Large intestine (tissue), 3 donors: ENCODE data around the gene SMARCB1. TPM values are rescaled to one million over a fixed set of nuclear protein-coding genes. Genes with fewer than 3 reads are reported as not detected.

Experiments used
- DNase-seq, 2 donors: peaks; one replicate each; pipeline versions ENCODE4 v3.0.0 to v3.0.0-alpha.2; 2013
- H3K27ac ChIP-seq: one replicate; pipeline ENCODE4 v1.5.1; 2013; ENCODE audit warnings: low read length
- H3K27me3 ChIP-seq: 2 replicates; pipeline ENCODE4 v1.6.1; 2013; ENCODE audit warnings: low read length; ENCODE audit not compliant: control insufficient read depth, insufficient read depth
- H3K36me3 ChIP-seq: 2 replicates; pipeline ENCODE4 v1.6.1; 2013; ENCODE audit warnings: low read length; ENCODE audit not compliant: control insufficient read depth, insufficient read depth
- H3K4me1 ChIP-seq: one replicate; pipeline ENCODE4 v1.6.1; 2013; ENCODE audit warnings: low read length; ENCODE audit not compliant: control insufficient read depth, insufficient read depth
- H3K4me3 ChIP-seq: one replicate; pipeline ENCODE4 v1.5.1; 2013; ENCODE audit warnings: low read length
- H3K9me3 ChIP-seq: one replicate; pipeline ENCODE4 v1.6.1; 2013; ENCODE audit warnings: mild to moderate bottlenecking, low read depth, low read length, moderate library complexity; ENCODE audit not compliant: control insufficient read depth
- WGBS: methylation state at CpG from one replicate; pipeline ENCODE4 v1.1.5; 2013; ENCODE audit warnings: low lambda C conversion rate; ENCODE audit not compliant: insufficient coverage; 5-methylcytosine and 5-hydroxymethylcytosine counted together
- polyA plus RNA-seq: library from polyadenylated mRNA; unstranded; fragments of 120-200 nt; gene quantifications from one replicate; pipeline ENCODE4 v1.2.1, GENCODE V29; 2013

The SMARCB1 gene
- polyA plus RNA-seq, 1 donor, result 84.8 TPM

DNA sequence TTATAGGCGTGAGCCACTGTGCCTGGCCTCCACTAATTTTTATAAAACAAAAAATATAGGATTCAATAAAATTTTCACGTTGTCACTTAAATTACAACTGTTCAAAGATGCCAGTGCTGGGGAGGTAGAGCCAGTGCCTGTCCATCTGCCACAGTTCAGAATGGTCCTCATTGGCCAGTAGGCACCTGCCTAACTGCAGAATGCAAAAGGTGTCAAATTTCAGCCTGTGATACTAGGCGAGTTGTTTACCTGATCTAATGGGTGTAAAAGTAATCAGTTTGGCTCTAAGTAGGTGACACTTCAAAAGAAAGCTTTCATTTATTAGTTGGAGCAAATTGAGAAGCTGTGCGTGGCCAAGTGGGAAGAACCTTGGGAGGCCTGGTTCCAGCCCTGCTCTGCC lies 2.4 kb downstream of the SMARCB1 start:
- 43% methylated on average over 1 of the region's 4 CpGs for WGBS
- H3K4me1 ChIP-seq, result peaks cover 15% of the 10 kb centered on the region

DNA sequence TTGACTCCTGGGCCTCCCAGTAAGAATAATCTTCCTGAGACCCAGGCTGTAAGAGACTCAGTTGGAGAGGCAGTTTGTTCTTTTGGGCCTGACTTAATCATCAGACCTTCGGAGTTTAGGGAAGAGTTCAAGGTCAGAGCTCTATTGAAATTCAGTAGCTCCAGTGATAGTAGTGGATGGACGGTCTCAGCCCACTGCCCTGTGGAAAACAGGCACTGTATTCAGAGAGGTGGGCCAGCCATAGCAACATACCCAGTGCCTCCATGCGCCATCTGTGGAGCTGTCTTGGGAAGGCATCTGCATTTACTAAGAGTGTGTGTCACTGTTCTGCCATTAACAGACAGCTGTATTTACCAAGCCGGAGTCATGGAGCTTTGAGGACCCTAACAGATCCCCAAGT lies 2.9 kb downstream of the SMARCB1 start:
- peaks cover 42% of the 10 kb centered on the region for H3K36me3 ChIP-seq
- no peak overlapping the region for H3K4me3 ChIP-seq
- H3K27ac ChIP-seq, result no peak overlapping the region
- peaks cover 10% of the 10 kb centered on the region for H3K4me1 ChIP-seq
- DNase-seq, result peak in 1 of 2 donors; percentile 17
- H3K27me3 ChIP-seq, result no peaks in the 10 kb centered on the region
- H3K9me3 ChIP-seq, result no peaks in the 10 kb centered on the region
- no CpG with 5 or more reads among the region's 4 CpGs for WGBS

More for the DNA sequence above, 2.4 kb downstream of the SMARCB1 start:
- Histone ChIP-seq H3K27ac (no peak overlapping the region), H3K27me3 (no peaks in the 10 kb centered on the region), H3K9me3 (no peaks in the 10 kb centered on the region), H3K36me3 (peaks cover 37% of the 10 kb centered on the region), H3K4me3 (no peak overlapping the region)
- no peak for DNase-seq

DNA sequence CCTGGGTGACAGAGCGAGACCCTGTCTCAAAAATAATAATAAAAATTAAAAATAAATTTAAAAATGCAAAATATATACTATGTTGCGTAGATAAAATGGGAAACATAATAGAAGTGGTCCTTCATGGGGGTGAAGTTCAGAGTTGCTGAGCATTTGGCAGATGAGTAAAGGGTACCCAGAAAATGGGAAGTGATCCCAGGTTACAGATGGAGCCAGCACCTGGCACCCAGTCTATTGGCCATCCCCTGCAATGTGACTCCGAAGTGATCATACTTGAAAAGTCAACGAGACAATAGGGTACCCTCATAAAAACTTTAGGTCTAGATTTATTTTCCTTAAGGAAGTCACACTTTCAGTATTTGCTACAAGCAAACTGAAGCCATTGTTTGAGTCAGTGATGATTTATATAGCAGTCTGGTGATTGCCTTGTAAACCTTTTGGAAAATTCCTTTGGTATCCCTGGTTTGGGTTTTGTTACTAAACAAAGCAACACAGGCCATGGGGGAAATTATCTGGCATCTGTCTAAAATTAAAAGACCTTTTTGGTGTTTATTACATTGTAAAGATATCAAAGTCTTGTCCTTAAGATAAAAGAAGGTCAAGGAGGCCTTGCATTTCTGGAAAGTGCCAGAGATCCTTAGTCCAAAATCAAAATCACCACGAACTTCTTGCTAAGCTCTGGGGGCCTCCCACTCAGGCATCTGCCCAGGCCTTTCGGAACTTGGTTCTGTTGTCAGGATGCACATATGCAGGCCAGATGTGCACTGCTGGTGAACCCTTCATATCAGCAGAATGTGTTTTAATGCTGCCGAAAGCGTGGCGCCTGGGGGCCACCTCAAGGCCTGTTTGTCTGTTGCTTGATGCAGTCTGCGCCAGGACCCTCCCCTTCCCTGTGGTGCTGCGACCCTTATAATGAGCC lies 4.3 kb downstream of the SMARCB1 start:
- WGBS, result 58% methylated on average over 4 of the region's 11 CpGs
- Histone ChIP-seq H3K4me1 (peaks cover 9% of the 10 kb centered on the region), H3K27ac (no peak overlapping the region), H3K36me3 (peaks cover 52% of the 10 kb centered on the region), H3K9me3 (no peaks in the 10 kb centered on the region), H3K4me3 (no peak overlapping the region), H3K27me3 (no peaks in the 10 kb centered on the region)
- DNase-seq, result no peak

DNA sequence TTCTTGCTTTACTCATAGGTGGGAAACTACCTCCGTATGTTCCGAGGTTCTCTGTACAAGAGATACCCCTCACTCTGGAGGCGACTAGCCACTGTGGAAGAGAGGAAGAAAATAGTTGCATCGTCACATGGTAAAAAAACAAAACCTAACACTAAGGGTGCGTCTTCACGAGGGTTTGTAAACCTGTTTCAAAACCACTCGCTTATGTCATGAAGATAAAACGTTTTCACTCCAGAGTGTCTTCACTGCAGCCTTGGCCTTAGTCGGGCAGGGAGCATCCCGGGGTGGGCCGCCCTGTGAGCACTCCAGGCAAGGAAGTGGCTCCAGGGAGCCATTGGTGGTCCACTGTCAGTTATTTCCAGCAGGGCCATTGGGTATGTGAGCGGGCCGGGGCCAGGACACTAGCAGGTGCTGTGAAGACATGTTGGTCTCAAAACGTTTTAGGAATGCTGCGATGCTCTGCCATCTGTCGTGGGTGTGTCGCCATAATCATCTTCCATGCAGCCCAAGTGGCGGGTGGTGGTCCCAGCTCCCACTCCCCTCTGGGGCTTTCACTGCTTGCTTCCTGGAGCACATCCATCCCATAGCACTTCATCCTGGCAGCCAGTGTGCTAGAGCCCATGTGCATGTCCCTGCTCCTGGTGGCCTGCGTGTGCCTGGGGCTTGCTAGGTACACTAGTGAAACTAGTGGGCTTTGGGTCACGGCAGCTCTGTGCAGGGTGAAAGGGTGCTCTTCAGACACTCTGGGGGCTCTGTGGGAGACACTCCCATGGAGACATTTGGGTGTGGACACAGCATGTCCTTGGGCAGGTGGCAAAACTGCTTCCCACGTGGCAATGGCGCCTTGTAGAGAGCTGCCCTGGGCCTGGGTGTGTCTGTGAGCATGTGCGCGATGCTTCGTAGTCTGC lies 5.2 kb downstream of the SMARCB1 start:
- no peaks in the 10 kb centered on the region for H3K9me3 ChIP-seq
- DNase-seq, result no peak
- H3K4me1 ChIP-seq, result peaks cover 3% of the 10 kb centered on the region
- H3K36me3 ChIP-seq, result peaks cover 59% of the 10 kb centered on the region
- no peak overlapping the region for H3K27ac ChIP-seq
- H3K27me3 ChIP-seq, result no peaks in the 10 kb centered on the region
- H3K4me3 ChIP-seq, result no peak overlapping the region
- 98% methylated on average over 5 of the region's 25 CpGs for WGBS

DNA sequence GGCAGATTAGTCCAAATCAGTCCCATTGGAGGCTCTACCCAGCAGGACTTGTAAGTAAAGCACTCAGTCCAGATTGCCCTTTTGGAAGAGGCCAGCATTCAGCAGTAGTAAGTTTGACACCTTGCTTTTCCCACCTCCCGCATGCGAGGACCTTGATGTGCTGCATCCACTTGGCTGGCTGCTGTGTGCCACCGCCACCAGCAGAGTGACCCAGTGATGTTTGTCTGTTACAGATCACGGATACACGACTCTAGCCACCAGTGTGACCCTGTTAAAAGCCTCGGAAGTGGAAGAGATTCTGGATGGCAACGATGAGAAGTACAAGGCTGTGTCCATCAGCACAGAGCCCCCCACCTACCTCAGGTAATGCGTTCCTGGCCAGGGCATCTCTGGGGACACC lies 6.6 kb downstream of the SMARCB1 start:
- Histone ChIP-seq H3K9me3 (no peaks in the 10 kb centered on the region), H3K27ac (no peak overlapping the region), H3K4me3 (no peak overlapping the region), H3K36me3 (peaks cover 67% of the 10 kb centered on the region), H3K4me1 (no peaks in the 10 kb centered on the region), H3K27me3 (no peaks in the 10 kb centered on the region)
- no peak for DNase-seq
- 100% methylated on average over 1 of the region's 8 CpGs for WGBS

DNA sequence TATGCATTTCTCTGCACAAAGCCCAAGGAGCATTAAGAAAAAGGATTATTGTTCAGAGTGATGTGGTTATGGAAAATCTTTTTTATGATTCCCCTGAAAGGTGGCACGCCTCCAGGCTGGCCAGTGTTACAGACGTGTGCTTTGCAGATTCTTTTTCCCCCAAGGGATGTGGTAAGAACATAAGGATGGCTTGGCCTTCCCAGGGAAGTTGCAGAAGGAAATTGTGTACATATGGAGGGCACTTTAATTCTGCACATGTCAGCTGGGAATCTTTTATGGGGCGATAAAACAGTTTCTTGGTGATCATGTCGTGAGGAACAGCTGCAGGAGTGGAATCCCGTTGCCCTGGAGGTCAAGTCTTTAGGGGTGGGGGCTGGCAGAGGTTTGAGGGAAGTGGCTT lies 9.7 kb downstream of the SMARCB1 start:
- Histone ChIP-seq H3K4me3 (no peak overlapping the region), H3K27ac (no peak overlapping the region), H3K9me3 (no peaks in the 10 kb centered on the region), H3K4me1 (no peaks in the 10 kb centered on the region), H3K27me3 (no peaks in the 10 kb centered on the region), H3K36me3 (peaks cover 79% of the 10 kb centered on the region)
- DNase-seq, result no peak
- no CpG with 5 or more reads among the region's 5 CpGs for WGBS

DNA sequence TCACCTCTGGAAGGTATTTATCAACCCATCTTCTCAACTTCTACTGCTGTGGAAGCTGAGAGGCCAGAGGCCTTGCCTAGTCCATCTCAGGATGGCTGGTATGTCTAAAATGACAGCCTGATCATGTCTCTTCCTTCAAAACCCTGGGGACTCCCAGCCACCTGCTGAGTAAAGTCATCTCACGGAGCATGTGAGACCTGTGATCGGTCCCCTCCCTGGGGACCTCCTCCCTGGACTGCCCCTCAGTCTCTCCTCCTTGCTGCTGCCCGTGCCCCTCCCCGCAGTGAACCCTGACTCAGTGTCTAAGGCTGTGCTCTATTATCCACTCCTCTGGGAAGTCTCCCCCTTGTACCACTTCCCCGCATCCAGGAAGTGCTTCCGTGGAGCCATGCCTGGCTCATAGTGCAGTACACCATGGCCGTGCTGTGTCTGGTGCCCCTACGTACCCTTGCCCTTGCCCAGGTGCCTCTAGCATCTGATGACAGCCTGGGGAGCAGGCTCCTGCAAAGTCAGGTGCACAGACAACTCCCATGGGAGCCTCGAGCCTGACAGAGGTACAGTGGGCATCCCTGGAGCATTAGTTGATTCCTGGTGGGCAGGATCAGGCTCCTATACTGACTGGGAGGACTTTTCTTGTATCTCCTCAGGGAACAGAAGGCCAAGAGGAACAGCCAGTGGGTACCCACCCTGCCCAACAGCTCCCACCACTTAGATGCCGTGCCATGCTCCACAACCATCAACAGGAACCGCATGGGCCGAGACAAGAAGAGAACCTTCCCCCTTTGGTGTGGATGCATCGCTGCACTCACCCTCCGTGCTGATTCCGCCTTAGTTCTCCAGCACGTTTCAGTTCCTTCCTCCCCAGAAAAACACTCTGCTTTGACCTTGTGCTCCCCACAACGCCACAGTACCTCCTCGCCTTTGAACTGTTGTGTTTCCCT lies 13.8 kb downstream of the SMARCB1 start:
- Histone ChIP-seq H3K9me3 (no peaks in the 10 kb centered on the region), H3K27me3 (no peaks in the 10 kb centered on the region), H3K36me3 (peaks cover 77% of the 10 kb centered on the region), H3K4me1 (no peaks in the 10 kb centered on the region), H3K4me3 (no peak overlapping the region), H3K27ac (no peak overlapping the region)
- no peak for DNase-seq
- no CpG with 5 or more reads among the region's 18 CpGs for WGBS

DNA sequence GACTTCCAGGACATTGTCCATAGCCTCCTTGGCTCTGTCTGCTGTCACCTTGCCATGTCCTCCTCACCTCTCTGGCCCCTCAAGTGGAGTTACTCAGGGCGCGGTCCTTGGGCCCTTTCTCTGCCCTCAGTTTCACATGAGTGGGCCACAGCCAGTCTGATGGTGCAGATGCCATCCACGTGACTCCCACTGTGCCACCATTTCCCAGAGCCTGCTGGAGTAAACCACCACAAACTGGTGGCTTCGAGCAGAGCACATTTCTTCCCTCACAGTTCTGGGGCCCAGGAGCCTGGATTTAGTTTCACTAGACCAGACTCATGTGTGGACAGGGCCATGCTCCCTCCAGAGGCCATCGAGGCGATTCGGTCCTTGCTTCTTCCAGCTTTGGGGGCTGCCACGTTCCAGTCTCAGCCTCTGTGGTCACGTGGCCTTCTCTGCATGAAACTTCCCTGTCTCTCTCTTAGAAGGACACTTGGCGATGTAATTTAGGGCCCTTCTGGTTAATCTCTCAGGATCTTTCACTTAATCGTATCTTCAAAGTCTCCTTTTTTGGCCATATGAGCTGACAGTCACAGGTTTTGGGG lies 14.6 kb downstream of the SMARCB1 start:
- Histone ChIP-seq H3K9me3 (no peaks in the 10 kb centered on the region), H3K27me3 (no peaks in the 10 kb centered on the region), H3K4me1 (no peaks in the 10 kb centered on the region), H3K27ac (no peak overlapping the region), H3K4me3 (no peak overlapping the region), H3K36me3 (peaks cover 79% of the 10 kb centered on the region)
- WGBS, result 83% methylated on average over 1 of the region's 11 CpGs
- DNase-seq, result no peak

DNA sequence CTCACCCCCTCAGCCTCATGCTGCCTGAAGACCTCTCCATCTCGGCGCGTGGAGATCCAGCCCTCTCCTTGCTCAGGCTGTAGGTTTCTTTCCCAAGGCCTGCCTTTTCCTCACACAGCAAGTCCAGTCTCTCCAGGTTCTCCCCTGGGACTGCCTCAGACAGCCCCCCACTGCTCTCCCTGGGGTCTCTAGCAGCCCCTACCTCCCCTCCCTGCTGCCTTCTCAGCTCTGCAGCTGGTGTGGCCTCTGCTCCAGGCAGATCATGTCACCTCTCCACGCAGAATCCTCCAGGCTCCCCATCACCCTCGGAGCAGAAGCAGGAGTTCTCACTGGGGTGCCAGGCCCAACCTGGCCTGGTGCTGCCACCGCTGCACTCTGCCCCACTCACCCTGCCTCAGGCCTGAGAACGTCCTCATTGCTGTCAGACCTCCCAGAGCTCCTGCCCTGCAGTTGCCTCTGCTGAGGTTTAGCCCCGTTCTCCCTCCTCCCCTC lies 15.2 kb downstream of the SMARCB1 start:
- no peaks in the 10 kb centered on the region for H3K27me3 ChIP-seq
- WGBS, result 83% methylated on average over 1 of the region's 8 CpGs
- no peak overlapping the region for H3K4me3 ChIP-seq
- H3K9me3 ChIP-seq, result no peaks in the 10 kb centered on the region
- peaks cover 79% of the 10 kb centered on the region for H3K36me3 ChIP-seq
- no peaks in the 10 kb centered on the region for H3K4me1 ChIP-seq
- H3K27ac ChIP-seq, result no peak overlapping the region
- DNase-seq, result no peak
